ENCODE results near the gene RGS6. TPM values are rescaled to one million over a fixed set of nuclear protein-coding genes. Genes with fewer than 3 reads are reported as not detected.
A peak's percentile ranks its signal among the peaks of the same experiment; 100 is the strongest.
"Not testable (repeated sequence)": the region's sequence is repeated elsewhere in the genome, so short reads cannot be mapped to it uniquely, and the experiment has no call there.

The RGS6 gene
- total RNA-seq, 1 donor from 2014 or later: 26.1 TPM

- ATAC-seq (ENCODE audit: poor library complexity) (no peak), DNase-seq (no peak)
- intact Hi-C loops (cut with DNase I): no loop called here
Measured at GRCh38 chr14:72450473-72451044, 518.3 kb downstream of the RGS6 start.

DNA sequence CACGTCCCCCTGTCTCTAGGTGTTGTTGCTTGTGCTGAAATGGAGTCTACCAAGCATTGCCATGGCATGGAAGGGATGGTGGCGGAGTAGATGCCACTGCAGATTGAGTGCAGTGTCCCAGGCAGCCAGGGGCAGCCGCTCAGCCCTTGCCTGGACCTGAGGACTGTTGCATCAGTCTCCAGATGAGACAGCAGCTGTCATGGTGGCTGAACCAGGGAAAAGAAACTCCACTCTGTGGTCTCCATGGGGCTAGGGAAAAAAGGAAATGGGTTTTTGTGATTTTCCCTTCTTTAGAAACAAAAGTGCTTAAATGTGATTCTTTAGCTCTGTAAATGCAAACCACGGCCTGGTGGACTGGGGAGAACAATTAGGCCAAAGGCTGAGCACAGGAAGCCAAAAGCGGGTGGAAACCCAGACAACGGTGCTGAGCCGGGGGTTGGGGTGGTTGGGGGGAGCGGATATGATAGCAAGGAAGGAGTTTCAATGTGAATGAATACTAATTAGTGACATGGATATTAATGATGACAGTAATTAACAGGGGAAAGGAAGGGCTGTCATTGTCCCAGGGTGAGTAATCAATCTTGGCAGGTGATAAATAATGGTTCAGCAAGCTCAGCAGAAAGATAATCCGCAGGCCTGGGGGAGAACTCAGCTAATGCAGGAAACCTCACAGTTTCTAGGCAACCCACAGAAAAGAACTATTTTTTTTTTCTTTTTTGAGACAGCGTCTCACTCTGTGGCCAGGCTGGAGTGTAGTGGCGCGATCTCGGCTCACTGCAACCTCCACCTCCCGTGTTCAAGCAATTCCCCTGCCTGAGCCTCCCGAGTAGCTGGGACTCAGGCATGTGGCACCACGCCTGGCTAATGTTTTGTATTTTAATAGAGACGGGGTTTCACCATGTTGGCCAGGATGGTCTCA, 519.1 kb downstream of the RGS6 start:
- DNase-seq (no peak), ATAC-seq (ENCODE audit: poor library complexity) (no peak)
- intact Hi-C loops (cut with DNase I): no loop called here

DNA sequence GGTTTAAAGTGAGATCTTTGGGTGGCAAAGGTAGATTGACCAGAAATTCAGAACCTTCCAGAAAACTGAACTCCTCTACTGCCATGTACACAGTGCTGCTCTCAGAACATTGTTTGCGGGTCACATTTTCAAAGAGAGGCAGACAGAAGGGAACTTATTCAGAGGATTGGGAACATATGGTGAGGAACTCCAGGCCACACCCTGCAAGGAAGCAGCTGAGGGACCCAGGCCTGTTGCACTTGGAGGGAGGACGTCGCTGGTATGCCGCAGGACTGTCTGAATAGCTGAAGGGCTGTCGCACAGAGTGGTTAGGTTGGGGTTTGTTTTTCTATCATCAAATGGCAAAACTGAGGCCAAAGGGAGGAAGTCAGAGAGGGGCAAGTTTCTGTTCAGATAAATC, 520.5 kb downstream of the RGS6 start:
- no peak for DNase-seq
- ATAC-seq (ENCODE audit: poor library complexity): no peak
- intact Hi-C loops (cut with DNase I): no loop called here

GRCh38 chr14:72454388-72455160, 522.3 kb downstream of the RGS6 start:
- ATAC-seq (ENCODE audit: poor library complexity) (no peak), DNase-seq (no peak)
- intact Hi-C loops (cut with DNase I): no loop called here

- intact Hi-C loops (cut with DNase I): no loop called here
- ATAC-seq (ENCODE audit: poor library complexity): no peak
- DNase-seq: no peak
Measured at GRCh38 chr14:72457641-72458040, 525.4 kb downstream of the RGS6 start.

- DNase-seq (no peak), ATAC-seq (ENCODE audit: poor library complexity) (no peak)
- intact Hi-C loops (cut with DNase I): no loop called here
Measured at GRCh38 chr14:72462056-72462455, 529.8 kb downstream of the RGS6 start.

DNA sequence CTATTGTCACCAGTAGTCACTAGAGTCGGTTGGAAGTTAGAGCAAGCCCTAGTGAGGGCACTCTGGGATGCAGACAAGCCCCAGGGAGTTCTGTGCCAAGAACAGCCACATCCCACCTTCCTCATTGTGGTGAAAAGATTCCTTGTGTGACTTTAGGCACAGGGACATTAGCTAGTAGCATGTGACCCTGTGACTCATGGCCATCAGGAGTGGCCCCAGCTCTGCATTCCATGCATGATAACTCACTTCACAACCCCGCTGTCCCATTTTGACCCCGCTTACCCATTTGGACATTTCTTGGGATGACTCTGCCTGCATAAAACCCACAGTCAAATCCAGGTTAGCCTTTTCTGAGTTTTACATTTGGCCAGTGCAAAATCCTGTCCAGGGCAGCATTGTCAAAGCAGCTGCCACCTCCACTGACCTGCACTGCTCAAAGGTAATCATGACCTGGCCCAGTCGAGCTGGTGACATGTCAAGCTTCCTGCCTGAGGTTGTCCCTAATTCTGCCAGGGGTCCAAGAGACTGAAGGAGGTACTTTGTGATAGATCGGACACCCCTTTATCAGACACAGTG, 531.1 kb downstream of the RGS6 start:
- intact Hi-C loops (cut with DNase I): no loop called here
- ATAC-seq (ENCODE audit: poor library complexity) (no peak), DNase-seq (no peak)

- intact Hi-C loops (cut with DNase I): no loop called here
- ATAC-seq (ENCODE audit: poor library complexity): no peak
- no peak for DNase-seq
Measured at GRCh38 chr14:72464226-72464625, 532.0 kb downstream of the RGS6 start.

DNA sequence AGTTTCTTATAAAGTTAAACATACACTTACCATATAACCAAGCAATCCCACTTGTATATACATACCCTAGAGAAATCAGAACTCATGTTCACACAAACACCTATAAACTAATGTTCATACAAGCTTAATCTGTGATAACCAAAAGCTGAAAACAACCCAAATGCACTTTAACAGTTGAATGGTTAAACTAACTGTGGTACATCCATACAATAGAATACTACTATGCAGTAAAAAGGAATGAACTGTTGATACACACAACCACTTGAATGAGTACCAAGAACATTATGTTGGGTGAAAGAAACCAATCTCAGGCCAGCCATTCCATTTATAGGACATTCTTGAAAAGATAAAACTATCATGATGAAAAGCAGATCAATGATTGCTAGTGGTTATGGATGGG, 534.1 kb downstream of the RGS6 start:
- ATAC-seq (ENCODE audit: poor library complexity) (no peak), DNase-seq (no peak)
- intact Hi-C loops (cut with DNase I): no loop called here

GRCh38 chr14:72471346-72471745, 539.1 kb downstream of the RGS6 start:
- no peak for ATAC-seq (ENCODE audit: poor library complexity)
- DNase-seq: no peak
- intact Hi-C loops (cut with DNase I): no loop called here

GRCh38 chr14:72472845-72473244, 540.6 kb downstream of the RGS6 start:
- DNase-seq (no peak), ATAC-seq (ENCODE audit: poor library complexity) (no peak)
- intact Hi-C loops (cut with DNase I): no loop called here

- intact Hi-C loops (cut with DNase I): no loop called here
- DNase-seq (peak; percentile 63), ATAC-seq (ENCODE audit: poor library complexity) (peak; percentile 91)
Measured at GRCh38 chr14:72476657-72477499, 544.6 kb downstream of the RGS6 start.

DNA sequence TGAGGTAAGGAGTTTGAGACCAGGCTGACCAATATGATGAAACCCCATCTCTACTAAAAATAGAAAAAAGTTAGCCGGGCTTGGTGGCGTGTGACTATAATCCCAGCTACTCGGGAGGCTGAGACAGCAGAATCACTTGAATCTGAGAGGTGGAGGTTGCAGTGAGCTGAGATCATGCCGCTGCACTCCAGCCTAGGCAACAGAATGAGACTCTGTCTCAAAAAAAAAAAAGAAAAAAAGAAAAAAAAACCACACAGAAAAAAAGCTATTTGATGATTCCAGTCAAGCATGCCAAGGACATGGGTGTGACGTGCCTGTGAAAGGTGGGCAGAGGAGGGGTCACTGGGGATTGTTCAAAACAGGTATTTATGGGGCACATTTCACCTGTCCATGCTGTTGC, 545.3 kb downstream of the RGS6 start:
- DNase-seq; intact Hi-C loops (cut with DNase I); ATAC-seq (ENCODE audit: poor library complexity): not testable (repeated sequence)

- DNase-seq: no peak
- intact Hi-C loops (cut with DNase I): no loop called here
- ATAC-seq (ENCODE audit: poor library complexity): no peak
Measured at GRCh38 chr14:72478471-72478893, 546.3 kb downstream of the RGS6 start.

- DNase-seq (no peak), ATAC-seq (ENCODE audit: poor library complexity) (no peak)
- intact Hi-C loops (cut with DNase I): no loop called here
Measured at GRCh38 chr14:72479461-72479931, 547.3 kb downstream of the RGS6 start.

DNA sequence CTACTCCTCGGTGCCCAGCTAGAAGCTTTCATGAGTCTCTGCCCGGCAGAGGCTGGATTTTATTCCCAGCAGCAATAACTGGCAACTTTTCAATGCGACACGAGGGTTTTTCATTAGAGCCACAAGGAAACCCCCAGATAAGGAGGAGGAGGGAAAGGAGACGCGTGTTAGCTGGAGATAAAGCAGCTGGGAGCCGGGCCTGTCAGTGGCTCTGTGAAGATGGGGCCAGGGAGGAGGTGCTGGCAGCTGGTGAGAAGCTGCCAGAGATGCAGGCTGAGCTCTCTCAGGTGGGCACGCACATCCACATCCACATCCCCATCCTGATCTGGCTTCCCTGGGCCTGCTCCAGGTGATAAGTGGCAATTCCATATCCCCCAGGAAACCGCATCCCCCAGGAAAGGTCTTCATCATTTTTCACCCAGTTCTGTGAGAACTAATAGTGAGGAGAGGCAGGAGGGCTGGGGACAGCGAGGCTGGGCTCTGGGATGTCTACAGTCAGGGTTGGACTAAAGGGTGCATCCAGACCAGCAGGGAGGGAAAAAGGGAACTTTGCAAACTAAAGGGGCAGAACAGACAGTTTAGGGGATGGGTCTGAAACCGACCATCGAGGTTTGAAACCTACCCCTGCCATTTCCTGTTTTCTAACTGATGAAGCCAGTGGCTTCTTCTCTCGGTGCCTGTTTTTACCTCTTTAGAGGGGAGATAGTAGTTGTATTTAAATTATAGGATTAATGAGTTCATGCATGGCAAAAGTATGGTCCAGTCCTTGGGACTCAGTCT, 548.4 kb downstream of the RGS6 start:
- no peak for DNase-seq
- ATAC-seq (ENCODE audit: poor library complexity): no peak
- intact Hi-C loops (cut with DNase I): no loop called here

DNA sequence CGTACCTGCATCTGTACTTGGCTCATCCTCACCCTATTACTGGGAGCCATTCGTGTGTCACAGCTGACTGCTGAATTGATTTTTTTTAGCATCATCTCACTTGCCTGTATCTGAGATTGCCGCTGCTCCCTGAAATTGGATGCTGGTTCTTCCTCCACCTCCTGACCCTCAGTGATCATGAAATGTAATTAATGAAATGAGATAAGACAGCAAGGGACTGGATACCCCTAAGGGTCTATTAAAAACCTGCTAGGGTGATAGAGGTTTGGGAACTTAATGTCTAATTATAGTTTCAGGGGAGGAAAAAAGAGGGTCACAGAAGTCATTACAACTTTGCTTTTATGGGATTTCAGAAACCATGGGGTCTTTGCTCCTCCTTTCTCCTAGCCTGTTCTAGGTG, 551.1 kb downstream of the RGS6 start:
- ATAC-seq (ENCODE audit: poor library complexity): no peak
- intact Hi-C loops (cut with DNase I): no loop called here

DNA sequence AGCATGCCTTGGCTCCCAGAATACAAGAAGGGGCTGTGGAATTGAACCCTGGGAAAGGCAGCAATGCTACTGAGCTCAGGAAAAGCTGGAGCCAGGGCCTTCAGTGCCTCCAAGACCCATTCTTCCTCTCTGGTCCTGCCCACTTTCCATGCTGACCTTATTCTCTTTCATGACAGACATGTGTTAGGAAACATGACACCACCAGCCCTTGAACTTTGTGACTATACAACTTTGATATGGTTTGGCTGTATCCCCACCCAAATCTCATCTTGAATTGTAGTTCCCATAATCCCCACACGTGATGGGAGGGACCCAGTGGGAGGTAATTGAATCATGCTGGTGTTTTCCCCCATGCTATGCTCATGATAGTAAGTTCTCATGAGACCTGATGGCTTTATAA, 553.5 kb downstream of the RGS6 start:
- DNase-seq (no peak), ATAC-seq (ENCODE audit: poor library complexity) (no peak)
- intact Hi-C loops (cut with DNase I): no loop called here

More for the DNA sequence above, 551.1 kb downstream of the RGS6 start:
- DNase-seq: no peak

Measured in Right ventricle myocardium superior (tissue), 1 donor.